ENCODE data around the gene AIPL1. TPM values are rescaled to one million over a fixed set of nuclear protein-coding genes. Genes with fewer than 3 reads are reported as not detected.

AIPL1 gene
- total RNA-seq, 1 donor from 2014 or later: not detected

- H3K36me3 Mint-ChIP-seq: no peaks in the 10 kb centered on the region
- H3K9me3 Mint-ChIP-seq: no peaks in the 10 kb centered on the region
- H3K4me1 Mint-ChIP-seq (ENCODE audit: unreplicated experiment): no peaks in the 10 kb centered on the region
- no peak overlapping the region for H3K27ac Mint-ChIP-seq
- no peak overlapping the region for H3K4me3 Mint-ChIP-seq
- DNase-seq (ENCODE audit: extremely low spot score, unreplicated experiment): no peak
- H3K27me3 Mint-ChIP-seq: peaks cover 16% of the 10 kb centered on the region
- TF ChIP-seq CTCF (conservative IDR thresholded peaks at IDR 0.05): peak; percentile 67
Measured at GRCh38 chr17:6420173-6420641, 14.7 kb downstream of the AIPL1 start.

DNA sequence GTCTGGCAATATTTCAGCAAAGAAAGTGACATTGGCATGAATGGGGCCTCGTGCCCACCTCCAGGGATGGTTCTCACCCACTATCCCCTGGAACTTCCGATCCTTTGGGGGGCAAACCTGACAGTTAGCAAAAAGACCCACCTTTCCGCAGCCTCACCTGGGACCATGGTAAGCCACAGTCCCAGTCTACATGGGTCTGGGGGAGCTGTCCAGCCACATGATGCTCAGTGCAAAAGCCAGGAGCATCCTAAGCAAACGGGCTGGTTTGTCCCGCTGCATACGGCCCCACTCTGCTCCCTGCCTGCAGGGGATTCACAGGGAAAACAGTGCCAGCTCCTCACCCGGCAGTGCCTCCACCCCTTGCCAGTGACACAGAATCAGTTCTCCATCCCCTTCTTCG is 19.3 kb downstream of the AIPL1 start:
- peaks cover 21% of the 10 kb centered on the region for H3K27me3 Mint-ChIP-seq
- TF ChIP-seq CTCF (conservative IDR thresholded peaks at IDR 0.05): no peak

GRCh38 chr17:6413065-6413464 is 21.9 kb downstream of the AIPL1 start:
- no peaks in the 10 kb centered on the region for H3K36me3 Mint-ChIP-seq
- TF ChIP-seq CTCF (conservative IDR thresholded peaks at IDR 0.05): peak; percentile 75
- no peaks in the 10 kb centered on the region for H3K9me3 Mint-ChIP-seq
- no peak for DNase-seq (ENCODE audit: extremely low spot score, unreplicated experiment)
- no peak overlapping the region for H3K4me3 Mint-ChIP-seq
- peaks cover 19% of the 10 kb centered on the region for H3K27me3 Mint-ChIP-seq
- H3K4me1 Mint-ChIP-seq (ENCODE audit: unreplicated experiment): no peaks in the 10 kb centered on the region
- H3K27ac Mint-ChIP-seq: no peak overlapping the region

More for the DNA sequence above, 19.3 kb downstream of the AIPL1 start:
- Mint-ChIP-seq H3K4me1 (ENCODE audit: unreplicated experiment) (no peaks in the 10 kb centered on the region), H3K36me3 (no peaks in the 10 kb centered on the region), H3K27ac (no peak overlapping the region), H3K9me3 (no peaks in the 10 kb centered on the region), H3K4me3 (no peak overlapping the region)
- DNase-seq (ENCODE audit: extremely low spot score, unreplicated experiment): no peak

GRCh38 chr17:6408735-6409134 is 26.2 kb downstream of the AIPL1 start:
- Mint-ChIP-seq H3K36me3 (no peaks in the 10 kb centered on the region), H3K4me1 (ENCODE audit: unreplicated experiment) (no peaks in the 10 kb centered on the region), H3K4me3 (no peak overlapping the region), H3K9me3 (no peaks in the 10 kb centered on the region), H3K27me3 (peaks cover 9% of the 10 kb centered on the region), H3K27ac (no peak overlapping the region)
- TF ChIP-seq CTCF (conservative IDR thresholded peaks at IDR 0.05): no peak
- no peak for DNase-seq (ENCODE audit: extremely low spot score, unreplicated experiment)

DNA sequence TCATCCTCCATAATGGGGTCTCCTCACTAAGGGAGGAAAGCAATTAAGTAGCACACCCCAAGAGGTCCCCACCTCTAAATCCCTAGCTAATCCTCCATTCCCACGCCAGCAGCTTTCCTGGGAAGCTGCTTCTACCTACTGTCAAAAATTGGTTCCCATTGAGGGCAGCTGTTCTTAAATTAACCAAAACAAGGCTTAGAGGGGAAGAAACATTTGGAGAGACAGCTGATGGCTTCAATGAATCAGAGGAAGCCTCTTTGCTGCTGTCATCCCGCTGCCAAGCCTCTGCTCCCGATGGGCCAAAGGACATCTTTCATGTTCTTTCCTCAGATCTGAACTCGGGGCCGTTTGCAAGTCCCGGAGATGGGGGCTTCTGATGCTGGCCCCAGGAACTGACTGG is 26.6 kb downstream of the AIPL1 start:
- Mint-ChIP-seq H3K9me3 (no peaks in the 10 kb centered on the region), H3K36me3 (no peaks in the 10 kb centered on the region), H3K27ac (no peak overlapping the region), H3K27me3 (peaks cover 9% of the 10 kb centered on the region), H3K4me3 (no peak overlapping the region), H3K4me1 (ENCODE audit: unreplicated experiment) (no peaks in the 10 kb centered on the region)
- no peak for TF ChIP-seq CTCF (conservative IDR thresholded peaks at IDR 0.05)
- DNase-seq (ENCODE audit: extremely low spot score, unreplicated experiment): no peak

GRCh38 chr17:6402258-6402657 is 32.7 kb downstream of the AIPL1 start:
- no peaks in the 10 kb centered on the region for H3K36me3 Mint-ChIP-seq
- peaks cover 4% of the 10 kb centered on the region for H3K27me3 Mint-ChIP-seq
- H3K27ac Mint-ChIP-seq: no peak overlapping the region
- no peaks in the 10 kb centered on the region for H3K9me3 Mint-ChIP-seq
- no peak for TF ChIP-seq CTCF (conservative IDR thresholded peaks at IDR 0.05)
- DNase-seq (ENCODE audit: extremely low spot score, unreplicated experiment): no peak
- H3K4me1 Mint-ChIP-seq (ENCODE audit: unreplicated experiment): no peaks in the 10 kb centered on the region
- H3K4me3 Mint-ChIP-seq: no peak overlapping the region

Data from type B pancreatic cell (in vitro differentiated cells).